ENCODE measurements around the gene ZNF615.
"Not testable (repeated sequence)": the region's sequence is repeated elsewhere in the genome, so short reads cannot be mapped to it uniquely, and the experiment has no call there.

ZNF615 gene

DNA sequence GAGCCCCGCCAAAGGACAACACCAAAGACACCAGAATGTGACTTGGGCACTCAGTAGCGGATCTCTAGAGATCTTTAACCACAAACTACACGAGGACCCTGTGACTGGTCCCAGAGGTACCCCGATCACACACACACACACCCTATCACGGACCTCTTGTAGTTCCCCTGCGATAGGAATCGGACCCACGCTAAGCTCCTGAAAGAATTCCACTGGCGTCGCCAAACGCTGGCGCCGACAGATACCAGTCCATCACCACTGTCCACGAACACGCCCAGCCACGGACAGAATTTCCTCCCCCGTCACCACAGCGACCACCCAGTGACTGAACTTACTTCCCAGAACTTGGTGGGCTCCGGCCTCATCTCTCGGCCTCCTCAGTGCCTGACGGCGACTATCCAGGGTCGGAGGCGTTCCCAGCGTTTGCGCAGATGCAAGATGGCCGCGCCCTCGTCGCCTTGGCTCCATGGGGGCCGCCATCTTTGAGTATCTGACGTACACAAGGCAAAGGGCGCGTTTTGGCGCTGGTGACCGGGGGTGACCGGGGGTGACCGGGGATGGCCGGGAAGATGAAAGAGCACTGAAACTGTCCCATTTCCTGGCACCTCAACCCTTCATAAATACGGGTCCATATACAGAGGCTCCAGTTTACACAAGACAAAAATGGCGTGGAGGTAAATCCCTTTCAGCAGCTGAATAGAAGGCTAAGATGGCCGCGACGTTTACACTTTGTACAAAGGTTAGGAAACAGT, at the start of gene ZNF615:
Gene ZNF615, minus strand, starts transcription at position 406 of the 752 bp plus-strand sequence. CDS start 4,500 bp downstream, outside the sequence.
- DNase-seq: peak; percentile 82 to 90

DNA sequence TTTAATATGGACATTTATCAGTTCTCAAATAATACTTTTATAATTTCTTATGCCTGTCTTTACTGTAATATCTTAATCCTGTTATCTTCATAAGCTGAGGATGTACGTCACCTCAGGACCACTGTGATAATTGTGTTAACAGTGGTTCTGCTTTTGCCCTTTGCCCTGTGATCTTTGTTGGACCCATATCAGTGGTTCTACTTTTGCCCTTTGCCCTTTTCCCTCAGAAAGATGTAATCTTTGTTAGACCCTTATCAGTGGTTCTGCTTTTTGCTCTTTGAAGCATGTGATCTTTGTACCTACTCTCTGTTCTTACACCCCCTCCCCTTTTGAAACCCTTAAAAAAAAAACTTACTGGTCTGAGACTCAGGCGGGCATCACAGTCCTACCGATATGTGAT, 48.5 kb upstream of the ZNF615 start:
- DNase-seq: not testable (repeated sequence)

DNA sequence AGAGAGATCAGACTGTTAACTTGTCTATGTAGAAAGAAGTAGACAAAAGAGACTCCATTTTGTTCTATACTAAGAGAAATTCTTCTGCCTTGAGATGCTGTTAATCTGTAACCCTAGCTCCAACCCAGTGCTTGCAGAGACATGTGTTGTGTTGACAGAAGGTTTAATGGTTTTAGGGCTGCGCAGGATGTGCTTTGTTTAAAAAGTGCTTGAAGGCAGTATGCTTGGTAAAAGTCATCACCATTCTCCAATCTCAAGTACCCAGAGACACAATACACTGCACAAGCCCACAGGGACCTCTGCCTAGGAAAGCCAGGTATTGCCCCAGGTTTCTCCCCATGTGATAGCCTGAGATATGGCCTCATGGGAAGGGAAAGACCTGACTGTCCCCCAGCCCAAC, 43.7 kb upstream of the ZNF615 start:
- not testable (repeated sequence) for DNase-seq

DNA sequence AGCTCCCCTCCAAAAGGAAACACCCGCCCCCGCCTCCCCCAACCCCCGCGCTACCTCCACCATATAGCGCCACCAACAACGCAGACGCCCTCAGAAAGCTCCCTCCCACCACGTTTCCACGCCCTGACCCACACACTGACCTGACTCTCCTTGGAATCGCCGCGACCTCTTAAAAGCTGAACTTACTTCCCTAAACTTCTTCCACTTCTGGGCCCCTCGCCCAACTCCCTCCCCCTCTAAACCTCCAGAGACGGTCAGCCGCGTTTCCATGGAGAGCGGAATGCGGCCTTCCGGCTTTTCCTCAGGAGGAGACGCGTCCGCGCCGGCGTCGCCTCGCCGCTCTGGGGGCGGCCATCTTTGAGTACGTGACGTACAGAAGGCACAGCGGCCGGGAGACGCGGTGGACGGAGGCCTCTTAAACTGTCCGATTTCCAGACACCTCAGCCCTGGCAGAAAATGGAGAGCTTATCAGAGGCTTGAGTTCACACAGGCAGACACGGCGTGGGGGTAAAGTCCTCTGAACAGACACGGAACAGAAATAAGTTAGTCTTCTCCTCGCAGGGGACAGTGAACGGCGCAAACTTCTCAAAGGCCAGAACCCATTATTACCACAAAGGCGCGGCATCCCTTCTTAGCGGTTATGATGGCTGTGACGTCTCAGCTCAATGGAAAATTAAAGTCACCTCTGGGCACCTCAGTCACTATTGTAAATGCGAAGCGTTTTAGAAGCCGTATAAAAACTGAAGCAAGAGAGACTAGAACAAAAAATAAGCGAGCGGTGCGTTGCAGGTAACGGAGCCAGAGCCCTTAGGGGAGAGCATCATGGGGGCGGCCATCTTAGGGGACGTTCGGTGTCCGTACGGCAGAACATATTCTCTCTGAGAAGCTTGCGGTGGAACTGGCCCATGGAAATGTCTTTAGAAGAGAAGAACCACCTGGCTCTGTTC, 40.8 kb upstream of the ZNF615 start, which contains the start of gene ZNF432:
Gene ZNF432, minus strand, starts transcription at position 284 of the 947 bp plus-strand sequence. CDS start 1,970 bp downstream, outside the sequence.
- peak; percentile 84 to 87 for DNase-seq

DNA sequence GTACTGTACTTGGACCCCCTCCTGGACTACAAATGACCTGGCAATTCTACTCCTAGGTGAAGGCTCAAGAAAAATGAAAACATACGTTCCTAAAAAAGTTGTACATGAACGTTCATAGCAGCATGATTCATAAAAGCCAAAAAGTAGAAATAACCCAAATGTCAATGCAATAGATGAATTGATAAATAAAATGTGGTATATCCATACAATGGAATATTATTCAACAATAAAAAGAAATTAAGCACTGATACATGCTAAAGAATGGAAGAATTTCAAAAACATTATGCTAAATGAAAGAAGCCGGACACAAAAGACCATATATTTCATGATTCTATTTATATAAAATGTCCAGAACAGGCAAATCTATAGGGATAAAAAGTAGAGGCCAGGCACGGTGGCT, 31.2 kb upstream of the ZNF615 start:
- DNase-seq: no peak

DNA sequence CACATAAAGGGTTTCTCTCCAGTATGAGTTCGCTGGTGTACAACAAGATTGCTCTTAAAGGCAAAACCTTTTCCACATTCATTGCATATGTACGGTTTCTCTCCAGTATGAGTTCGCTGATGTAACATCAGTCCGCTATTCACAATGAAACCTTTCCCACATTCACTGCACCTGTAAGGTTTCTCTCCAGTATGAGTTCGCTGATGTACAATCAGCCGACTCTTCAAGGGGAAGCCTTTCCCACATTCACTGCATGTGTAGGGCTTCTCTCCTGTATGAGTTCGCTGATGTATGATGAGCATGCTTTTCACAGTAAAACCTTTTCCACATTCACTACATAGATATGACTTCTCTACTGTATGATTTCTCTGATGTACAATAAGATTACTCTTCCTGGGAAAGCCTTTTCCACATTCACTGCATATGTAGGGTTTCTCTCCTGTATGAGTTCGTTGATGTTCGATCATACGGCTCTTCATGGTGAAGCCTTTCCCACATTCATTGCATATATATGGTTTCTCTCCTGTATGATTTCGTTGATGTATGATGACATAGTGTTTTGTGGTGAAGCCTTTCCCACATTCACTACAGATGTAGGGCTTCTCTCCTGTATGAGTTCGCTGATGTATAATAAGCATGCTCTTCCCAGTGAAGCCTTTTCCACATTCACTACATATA, 26.2 kb upstream of the ZNF615 start:
- DNase-seq: no peak

DNA sequence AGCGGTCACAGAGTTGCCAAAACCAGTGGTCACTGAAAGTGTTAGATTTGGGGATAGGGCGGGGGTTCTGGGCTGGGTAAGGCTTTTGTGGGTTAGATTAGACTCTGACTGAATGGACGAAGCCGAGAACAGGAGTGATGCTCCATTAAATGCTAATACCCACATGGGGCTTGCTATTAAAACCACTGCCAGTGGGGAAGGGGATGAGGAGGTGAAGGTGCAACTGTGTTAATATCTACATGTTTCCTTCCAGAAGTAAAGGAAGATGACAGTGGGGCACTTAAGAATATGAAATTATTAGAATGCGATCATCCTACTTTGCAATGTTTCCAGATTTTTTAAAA, 20.7 kb upstream of the ZNF615 start:
- no peak for DNase-seq

DNA sequence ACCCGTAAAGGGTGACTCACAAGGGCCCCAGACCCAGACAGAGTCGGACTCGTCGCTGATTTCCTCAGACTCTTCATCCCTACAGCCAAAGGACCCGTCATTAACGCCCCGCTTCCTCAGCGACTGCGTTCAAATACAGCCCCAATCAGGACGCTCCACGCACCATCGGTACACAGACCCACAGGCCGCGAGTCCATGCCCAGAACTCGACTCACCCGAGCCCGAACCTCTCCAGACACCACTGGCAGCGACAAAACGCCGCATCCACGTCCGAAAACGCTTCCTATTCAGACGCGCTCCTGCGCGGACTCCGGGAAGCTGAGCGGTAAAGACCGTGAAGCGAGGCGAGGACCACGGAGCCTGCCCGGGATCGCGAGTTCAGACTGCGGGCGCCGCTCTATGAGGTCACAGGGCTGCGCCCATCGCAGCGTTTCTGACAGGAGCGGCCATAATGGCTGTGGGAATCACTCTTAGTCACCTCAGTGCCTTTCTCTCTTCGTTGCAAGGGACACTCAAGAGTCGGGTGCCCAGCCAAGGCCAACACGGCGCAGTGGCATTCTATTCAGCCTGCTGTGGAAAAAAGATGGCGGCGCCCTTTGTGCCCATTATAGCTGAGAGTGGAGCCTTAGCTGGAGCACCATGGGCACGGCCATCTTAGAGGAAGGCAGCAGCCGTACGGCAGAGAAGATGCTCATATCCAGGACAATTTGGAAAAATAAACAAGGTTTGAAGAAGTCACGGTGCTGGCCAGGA, 20.2 kb upstream of the ZNF615 start, which contains the start of gene ZNF614:
Gene ZNF614, minus strand, starts transcription at position 353 of the 753 bp plus-strand sequence. CDS start 2,634 bp downstream, outside the sequence.
- peak; percentile 80 to 87 for DNase-seq

DNA sequence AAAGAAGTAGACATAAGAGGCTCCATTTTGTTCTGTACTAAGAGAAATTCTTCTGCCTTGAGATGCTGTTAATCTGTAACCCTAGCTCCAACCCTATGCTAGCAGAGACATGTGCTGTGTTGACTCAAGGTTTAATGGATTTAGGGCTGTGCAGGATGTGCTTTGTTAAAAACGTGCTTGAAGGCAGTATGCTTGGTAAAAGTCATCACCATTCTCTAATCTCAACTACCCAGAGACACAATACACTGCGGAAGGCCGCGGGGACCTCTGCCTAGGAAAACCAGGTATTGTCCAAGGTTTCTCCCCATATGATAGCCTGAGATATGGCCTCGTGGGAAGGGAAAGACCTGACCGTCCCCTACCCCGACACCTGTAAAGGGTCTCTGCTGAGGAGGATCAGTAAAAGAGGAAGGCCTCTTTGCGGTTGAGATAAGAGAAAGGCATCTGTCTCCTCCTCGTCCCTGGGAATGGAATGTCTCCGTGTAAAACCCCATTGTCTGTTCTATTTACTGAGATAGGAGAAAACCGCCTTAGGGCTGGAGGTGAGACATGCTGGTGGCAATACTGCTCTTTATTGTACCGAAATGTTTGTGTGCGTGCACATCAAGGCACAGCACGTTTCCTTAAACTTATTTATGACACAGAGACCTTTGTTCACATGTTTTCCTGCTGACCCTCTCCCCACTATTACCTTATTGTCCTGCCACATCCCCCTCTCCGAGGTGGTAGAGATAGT, 18.4 kb upstream of the ZNF615 start:
- DNase-seq: not testable (repeated sequence)

DNA sequence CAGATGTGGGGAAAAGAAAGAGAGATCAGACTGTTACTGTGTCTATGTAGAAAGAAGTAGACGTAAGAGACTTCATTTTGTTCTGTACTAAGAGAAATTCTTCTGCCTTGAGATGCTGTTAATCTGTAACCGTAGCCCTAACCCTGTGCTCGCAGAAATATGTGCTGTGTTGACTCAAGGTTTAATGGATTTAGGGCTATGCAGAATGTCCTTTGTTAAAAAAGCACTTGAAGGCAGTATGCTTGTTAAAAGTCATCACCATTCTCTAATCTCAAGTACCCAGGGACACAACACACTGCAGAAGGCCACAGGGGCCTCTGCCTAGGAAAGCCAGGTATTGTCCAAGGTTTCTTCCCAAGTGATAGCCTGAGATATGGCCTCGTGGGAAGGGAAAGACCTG, 16.5 kb upstream of the ZNF615 start:
- not testable (repeated sequence) for DNase-seq

DNA sequence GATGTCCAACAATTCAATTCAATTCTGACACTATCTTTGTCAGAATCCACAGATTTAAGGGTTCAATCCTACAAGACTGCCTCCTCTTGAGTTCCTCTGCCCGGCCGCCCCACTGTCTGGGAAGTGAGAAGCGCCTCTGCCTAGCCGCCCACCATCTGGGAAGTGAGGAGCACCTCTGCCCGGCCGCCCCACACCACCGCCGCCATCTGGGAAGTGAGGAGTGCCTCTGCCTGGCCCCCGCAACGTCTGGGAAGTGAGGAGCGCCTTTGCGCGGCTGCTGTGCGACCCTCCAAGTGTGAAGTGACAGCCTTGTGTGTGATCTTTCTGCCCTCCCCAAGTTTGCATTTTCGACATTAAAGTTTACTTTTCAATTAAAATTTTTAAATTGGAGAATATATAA, 14.2 kb upstream of the ZNF615 start:
- no peak for DNase-seq

DNA sequence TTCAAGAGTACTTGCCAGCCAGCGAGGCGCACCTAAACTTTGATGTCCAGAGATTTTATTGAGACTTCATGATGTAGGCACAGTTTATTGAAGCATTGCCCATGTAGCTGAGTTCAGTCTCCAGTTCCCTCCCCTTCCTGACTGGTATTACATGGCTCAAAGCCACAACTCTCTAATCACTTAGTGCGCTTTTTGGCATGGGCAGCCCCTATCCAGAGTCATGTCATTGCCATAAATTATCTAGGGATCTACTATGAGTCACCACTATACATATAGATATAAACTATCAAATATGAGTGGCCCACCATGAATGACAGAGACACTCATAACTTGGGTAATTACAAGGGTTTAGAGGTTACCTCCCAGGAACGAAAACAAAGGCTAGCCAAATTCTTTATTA, 12.5 kb upstream of the ZNF615 start:
- DNase-seq: no peak

DNA sequence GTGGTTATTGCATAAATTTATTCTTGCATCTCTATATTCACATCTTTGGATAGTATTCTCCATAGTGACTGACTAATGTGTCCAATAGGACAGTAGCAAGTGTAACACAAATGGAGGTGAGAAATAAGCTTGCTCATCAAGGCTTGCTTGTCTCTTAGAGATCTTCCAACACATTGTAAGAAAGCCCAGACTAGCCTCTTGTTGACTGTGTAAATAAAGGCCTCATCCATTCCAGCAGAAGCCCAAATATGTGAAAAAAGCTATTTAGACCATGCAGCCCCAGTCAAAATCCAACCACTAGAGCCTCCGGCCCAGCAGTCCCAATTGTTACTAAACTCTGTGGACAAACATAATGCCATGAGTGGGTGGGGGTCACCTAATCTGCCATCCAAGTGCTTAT, 2.7 kb upstream of the ZNF615 start:
- DNase-seq: no peak

DNA sequence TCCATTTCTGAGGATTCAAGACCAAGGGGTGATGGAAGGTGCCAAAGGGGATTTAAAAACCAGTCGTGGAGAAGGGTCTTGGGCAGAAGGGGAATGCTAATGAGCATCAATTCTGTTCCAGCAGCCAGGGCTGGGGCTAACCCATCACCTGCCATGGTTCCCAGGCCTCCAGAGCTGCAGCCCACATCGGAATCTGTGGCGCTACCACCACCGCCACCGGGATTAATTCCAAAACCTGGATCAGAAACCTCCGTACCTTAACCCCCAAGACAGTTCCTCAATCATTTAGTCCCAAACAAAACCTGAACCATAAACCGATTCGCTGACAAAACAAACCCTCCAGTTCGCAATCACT, 583 bp downstream of the ZNF615 start:
- DNase-seq: no peak

DNA sequence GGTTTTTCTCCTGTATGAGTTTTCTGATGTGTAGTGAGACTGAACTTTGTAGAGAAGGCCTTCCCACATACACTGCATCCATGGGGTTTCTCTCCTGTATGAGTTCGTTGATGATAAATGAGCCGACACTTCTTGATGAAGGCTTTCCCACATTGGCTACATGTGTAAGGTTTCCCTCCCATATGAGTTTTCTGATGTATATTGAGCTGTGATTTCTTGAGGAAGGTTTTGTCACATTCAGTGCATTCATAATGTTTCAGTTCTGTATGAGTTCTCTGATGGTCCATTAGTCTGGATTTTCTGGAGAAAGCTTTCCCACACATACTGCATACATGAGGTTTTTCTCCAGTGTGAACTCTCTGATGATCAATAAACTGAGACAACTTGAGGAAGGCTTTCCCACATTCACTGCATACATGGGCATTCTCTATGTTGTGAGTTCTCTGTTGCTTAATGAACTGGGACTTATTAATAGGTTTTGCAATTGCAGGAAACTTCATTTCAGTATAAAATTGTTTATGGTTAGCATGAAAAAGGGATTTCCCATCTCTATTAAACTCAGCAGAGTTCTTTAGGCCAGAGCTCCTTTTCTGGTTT, 13.9 kb downstream of the ZNF615 start:
- no peak for DNase-seq

DNA sequence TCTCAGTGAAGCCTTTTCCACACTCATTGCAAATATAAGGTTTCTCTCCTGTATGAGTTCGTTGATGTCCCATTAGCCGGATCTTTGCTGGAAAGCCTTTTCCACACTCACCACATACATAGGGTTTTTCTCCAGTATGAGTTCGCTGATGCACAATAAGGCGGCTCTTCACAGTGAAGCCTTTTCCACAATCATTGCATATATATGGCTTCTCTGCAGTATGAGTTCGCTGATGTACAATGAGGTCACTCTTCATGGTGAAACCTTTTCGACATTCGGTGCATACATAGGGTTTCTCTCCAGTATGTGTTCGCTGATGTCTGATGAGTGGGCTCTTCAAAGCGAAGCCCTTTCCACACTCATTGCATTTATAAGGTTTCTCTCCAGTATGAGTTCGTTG, 14.6 kb downstream of the ZNF615 start:
- no peak for DNase-seq

DNA sequence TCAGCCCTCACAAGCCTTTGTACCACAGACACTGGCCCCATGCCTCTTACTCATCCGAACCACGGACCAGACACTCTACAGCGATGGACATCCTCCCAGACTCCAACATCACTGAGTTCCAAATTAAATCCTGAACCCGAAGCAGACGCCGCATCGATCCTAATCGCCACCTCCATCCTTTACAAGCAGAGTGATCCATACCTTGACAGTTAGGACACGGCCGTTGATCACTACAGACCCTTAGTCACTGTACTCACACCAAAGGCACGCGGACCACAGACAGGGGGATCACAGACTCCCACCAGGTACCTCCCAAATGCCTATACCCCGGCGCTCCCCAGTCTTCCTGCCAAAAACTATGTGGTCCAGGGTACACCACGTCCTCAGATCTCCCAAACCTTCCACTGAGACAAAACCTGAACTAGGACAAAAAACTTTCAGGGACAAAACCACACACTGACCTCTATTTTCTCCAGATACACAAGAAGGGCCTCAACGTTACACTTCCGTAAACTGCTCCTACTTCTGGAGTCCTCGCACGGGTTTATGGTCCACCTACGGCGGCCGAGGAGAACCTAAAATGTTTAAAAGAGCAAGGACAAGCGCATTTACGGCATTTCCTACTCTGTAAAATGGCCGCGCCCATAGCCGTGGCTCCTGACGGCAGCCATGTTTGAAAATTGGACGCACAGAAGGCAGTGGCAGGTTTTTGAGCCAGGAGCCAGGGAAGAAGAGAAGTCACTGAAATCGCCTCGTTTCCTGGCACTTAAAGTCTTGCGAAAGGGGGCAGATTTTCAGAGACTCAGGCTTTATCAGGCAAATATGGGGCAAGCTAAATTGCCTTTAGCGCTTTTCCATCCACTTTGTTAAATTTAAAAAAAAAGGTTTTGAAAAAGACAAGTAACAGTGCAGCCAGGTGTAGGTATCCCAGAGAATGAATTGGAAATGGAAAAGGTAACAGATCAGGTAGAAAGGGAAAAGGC, 21.4 kb downstream of the ZNF615 start, which contains the start of gene ZNF350:
Gene ZNF350, minus strand, starts transcription at position 532 of the 983 bp plus-strand sequence. CDS start 12,480 bp downstream, outside the sequence.
- peak; percentile 93 to 95 for DNase-seq

DNA sequence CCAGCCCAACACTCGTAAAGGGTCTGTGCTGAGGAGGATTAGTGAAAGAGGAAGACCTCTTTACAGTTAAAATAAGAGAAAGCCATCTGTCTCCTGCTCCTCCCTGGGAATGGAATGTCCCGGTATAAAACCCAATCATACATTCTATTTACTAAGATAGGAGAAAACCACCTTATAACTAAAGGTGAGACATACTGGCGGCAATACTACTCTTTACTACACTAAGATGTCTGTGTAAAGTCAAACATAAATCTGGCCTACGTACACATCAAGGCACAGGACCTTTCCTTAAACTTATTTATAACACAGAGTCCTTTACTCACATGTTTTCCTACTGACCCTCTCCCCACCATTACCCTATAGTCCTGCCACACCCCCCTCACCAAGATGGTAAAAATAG, 24.6 kb downstream of the ZNF615 start:
- no peak for DNase-seq

DNA sequence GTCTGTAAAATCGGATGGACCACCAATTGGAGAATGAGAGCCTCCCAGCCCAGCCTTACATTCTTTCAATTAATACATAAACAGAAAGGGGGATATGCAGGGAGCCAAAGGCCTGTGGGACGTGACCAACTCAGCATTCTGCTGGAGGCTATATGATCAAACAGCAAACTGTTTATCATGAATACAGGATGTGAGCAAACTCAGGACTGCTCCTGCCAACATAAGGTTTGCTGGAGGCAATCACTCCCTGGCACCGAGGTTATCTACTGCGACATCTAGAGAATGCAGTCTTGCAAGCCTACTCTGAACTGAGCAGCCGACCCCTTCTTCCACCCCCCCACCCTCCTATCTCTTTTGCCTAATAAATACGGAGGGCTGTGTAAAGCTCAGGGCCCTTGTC, 27.1 kb downstream of the ZNF615 start:
- DNase-seq: not testable (repeated sequence)
